Hepatocyte (in vitro differentiated cells): ENCODE measurements around the gene GRHL1.

Source experiments
- CTCF ChIP-seq: fragments of 200-600 bp; sonication (generic); IDR thresholded peaks from 2 replicates; pipeline ENCODE4 v1.5.1; 2016; ENCODE audit warnings: antibody characterized with exemption, mild to moderate bottlenecking; ENCODE audit not compliant: poor library complexity
- EZH2 ChIP-seq: fragments of 200-600 bp; sonication (generic); IDR thresholded peaks from 2 replicates; pipeline ENCODE4 v1.6.1; 2016; ENCODE audit warnings: antibody characterized with exemption, mild to moderate bottlenecking, borderline replicate concordance

- TF ChIP-seq CTCF (no peak), EZH2 (no peak)
Observed at GRCh38 chr2:10042301-10043161, 91.0 kb downstream of the GRHL1 start.
